ENCODE measurements around the gene GRID2. TPM values are rescaled to one million over a fixed set of nuclear protein-coding genes. Genes with fewer than 3 reads are reported as not detected.

The GRID2 gene
- total RNA-seq, 1 donor from 2014 or later = not detected

DNA sequence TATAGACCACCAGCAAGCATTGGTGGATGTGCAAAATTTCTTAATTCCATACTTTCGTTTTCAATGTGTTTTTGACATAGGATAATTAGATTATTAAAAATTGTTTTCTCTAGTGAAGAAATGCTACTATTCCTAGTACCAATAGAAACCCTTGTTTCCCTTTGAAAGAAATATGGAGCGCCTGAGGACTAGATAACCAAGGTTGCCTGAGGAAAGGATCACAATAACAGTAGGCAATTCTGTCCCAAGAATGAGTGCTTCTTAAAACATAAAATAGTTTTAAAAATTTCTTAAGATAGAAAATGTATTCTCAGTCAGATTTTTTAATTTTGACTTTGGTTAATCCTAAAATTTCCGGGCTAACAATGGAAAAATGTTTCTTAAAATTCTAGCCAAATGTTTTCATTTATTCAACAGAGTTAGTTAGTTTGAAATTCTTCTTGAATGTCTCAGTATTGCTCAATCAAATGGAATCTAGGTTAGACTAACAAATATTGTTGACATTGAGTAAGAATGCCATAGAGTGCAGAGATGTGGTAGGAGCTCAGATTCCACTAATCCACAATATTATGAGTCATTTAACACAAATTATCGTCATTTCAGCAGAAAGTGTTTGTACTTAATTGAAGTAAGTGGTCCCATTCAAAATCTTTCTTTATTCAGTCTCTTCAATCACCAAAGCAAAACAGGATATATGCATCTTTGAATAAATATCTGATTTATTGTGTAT is 666.0 kb downstream of the GRID2 start:
- ATAC-seq = peak; percentile 81

DNA sequence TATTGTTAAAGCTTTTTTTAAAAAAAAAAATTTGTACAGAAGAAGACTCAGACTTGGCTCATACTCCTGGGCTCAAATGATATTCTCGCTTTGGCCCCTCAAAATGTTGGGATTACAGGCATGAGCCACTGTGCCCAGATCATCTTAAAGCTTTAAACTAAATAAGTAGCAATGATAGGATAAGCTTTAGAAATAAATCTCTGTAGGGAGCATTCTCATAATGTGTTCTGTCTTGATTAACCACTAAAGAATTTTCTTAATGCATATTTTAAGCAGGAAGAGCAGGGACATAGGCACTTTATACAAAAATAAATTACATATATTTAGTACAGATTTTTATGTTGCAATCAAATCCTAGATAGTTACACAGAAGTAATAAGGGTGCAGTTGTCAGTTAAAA is 667.2 kb downstream of the GRID2 start:
- no peak for ATAC-seq

DNA sequence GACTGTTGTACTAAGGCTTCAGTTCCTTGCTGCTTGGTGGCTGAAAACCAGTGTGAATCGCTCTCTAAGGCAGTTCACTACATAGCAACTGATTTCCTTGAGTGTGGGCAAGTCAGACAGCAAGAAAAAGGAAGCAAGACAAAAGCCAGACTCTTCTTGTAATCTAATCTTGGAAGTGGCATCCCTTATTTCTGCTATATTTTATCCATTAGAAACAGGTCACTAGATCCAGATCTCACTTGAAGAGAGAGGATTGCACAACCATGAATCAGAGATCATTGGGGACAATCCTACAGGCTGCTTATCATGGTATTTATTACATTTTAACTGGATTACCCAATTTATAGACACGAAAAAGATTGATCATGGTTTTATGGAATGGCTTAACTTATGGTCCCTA is 684.5 kb downstream of the GRID2 start:
- no peak for ATAC-seq

DNA sequence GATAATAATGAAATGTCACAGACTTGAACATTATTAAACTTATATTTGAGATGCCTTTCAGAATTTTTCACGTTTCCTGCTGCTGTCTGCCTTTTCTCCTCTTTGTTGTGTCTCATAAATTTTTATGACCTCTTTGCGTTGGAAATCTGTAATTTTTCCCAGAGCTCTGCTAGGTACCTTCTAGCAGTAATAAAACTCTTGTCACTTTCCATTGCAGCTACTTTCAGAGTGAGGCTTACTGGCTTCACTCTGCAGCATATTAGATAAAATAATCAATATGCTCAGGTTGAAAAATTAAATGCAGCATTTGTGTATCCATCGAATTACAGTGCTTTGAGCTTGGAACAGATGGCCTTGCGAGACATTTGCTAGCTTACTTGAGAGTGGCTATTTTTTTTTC is 689.0 kb downstream of the GRID2 start:
- ATAC-seq = no peak

DNA sequence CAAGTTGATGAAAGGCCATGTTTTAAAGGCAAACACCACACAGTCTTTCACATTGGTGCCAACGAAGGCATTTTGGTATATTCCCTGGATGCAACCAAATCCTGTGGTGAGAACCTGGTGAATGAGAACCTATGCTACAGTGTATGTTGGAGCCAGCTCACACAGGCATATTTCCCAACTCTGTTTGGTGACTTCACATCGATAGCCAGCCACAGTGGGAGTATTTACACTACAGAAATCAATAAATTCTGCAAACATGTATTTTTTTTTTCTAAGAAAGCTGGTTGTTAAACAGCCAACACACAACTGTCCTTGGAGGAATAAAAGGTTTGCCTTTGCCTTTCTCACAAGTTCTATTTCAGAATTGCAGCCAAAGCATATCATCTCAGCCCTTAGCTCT is 691.0 kb downstream of the GRID2 start:
- ATAC-seq = no peak

DNA sequence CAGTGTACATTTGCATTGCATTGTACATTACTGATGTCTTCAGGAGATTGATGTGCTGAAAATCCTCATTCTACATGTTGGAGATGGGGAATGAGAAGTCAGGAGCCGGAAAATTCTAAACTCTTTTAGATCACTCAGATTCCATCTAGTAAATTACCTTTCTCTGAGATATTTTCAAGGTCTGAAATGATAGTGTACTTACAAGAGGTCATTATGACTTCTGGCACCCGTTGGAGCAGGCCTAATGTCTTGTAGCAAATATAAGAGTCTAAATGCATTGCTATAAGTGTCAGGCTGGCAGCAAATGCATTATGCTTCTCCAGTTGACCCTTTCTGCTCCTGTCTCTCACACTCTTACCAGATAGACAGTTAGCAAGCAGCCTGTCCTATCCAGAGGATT is 692.8 kb downstream of the GRID2 start:
- no peak for ATAC-seq

DNA sequence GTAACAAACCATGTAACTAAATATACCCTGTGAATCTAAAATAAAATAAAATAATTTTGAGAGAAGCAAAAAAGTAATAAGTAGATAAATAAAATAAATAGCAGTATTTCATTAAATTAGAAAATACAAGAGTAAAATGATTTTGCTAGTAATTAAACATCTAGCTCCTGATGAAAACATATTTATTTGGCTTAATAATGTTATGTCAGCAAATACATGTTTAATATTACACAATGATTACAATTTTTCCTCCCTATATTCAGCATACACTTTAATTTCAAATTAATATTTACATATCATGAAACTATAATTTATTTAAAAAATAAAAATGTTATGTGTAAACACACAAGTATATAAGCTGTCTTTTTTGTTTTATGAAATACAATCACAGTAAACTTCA is 697.1 kb downstream of the GRID2 start:
- ATAC-seq = no peak

DNA sequence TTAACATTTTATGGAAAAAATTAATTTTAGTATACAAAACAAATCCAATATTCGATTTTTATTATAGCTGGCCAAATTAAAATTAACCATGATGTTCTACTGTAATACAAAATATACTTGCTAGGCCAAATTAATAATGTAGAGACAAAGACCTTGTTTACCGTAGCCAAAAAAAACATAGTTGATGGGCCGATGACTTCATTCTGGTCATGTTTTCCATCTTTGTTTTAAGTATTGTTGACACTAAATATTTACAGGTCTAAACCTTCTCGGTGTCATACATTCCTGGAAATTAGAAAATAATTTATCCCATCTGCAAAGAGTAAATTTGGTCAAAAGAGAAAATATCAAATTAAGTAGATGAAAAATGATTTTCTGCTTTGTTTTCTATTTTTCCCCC is 698.5 kb downstream of the GRID2 start:
- ATAC-seq = no peak

DNA sequence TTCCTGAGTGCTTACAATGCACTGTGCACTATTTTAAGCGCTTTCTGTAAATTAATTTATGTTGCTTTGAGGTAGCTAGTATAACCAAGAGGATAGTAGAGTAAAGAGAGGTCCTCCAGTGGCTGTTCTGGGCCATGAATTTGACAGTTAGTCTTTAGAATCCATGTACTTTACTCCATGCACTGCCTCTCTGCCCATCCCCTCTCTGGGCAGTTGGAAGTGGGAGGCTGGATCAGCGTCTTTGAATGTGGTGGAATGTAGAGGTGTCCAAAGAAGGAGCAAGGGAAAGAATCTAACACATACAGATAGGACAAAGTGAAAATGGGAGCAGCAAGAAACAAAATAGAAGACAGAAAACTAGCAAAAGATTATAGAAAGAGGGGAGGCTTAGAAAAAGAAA is 712.6 kb downstream of the GRID2 start:
- ATAC-seq = no peak

DNA sequence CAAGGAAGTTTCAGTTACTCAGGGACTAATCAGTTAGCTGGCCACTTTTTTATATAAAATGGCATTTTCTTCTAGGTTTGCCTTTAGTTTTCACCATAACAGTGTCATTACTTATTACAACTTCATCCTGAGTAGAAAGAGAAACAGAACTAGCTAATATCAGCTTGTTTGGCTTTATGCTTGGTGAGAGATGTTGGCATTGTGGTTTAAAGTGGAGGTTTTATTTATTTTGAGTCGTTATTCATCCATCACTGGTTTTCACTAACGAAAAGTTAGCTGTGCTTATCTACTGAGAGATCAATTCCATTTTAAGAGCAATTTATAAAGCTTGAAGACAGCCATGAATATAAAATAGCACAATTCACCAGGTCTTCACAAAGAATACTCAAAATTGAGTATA is 714.5 kb downstream of the GRID2 start:
- ATAC-seq = no peak

DNA sequence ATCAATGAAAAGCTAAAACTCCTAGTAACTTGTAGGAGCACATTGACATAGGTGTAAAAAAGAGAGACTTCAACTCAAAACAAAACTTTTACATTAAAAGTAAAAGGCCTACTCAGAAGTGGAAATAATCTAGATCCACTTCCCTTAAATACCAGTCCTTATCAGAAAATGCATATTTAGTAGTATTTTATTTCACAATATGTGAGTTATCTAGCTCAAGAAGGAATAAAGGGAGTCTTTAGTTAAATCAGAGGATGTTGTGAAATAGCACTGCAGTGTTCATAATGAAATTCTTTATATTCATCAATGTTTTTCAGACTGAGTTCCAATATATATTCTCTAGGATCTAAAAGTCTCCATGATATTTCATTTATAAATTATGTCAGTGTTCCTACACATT is 715.0 kb downstream of the GRID2 start:
- ATAC-seq = no peak

DNA sequence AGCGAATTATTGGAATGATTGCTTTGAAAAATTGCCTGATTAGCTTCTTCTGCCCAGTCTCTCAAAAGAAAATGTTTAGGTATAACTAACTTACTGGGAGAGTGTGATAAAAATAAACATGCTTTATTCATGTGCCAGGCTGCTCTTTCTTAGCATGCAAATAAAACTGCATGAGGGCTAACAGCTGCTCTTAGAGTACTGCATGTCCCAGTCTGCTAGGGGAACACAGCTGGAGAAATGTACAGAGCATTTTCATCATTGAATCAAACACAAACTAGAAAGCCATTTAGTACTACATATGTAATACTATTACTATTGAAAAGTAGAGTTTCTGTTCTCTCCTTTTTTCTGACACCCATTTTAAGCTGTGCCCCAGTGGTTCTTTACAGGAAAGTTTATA is 726.0 kb downstream of the GRID2 start:
- no peak for ATAC-seq

DNA sequence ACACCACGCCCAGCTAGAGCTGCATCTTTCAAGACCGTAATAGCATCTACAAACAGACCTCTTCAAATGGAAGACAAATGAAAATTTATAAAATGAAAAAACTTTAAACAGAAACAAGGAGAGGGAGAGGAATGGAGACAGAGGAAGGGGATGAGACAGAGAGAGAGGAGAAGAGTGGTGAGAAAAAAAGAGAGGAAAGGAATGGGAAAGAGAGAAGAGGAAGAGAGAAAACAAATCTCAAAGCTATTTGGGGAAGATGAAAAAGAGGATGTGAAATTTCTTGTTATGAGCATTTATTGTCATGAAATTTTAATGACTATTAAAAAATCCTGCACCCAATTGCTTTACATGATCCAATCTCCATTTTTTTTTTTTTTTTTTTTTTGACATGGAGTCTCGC is 726.9 kb downstream of the GRID2 start:
- no peak for ATAC-seq

DNA sequence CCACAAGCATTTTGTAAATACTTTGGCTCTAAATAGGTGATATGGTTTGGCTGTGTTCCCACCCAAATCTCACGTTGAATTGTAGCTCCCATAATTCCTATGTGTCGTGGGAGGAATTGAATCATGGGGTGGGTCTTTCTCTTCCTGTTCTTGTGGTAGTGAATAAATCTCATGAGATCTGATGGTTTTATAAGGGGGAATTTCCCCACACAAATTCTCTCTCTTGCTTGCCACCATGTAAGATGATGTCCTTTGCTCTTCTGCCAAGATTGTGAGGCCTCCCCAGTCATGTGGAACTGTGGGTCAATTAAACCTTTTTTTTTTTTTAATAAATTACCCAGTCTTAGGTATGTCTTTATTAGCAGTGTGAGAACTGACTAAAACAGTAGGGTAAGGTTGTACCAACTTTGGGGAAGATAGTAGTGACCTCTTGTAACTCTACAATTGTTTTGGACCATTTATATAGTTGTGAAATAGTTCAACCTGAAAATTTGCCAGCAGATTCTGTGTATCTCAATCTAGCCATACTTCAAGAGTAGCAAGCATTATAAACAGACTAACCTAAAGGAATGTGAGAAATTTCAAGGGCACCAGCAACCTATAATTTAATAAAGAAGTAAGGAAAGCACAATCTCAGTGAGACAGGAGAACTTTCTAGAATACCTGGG is 727.8 kb downstream of the GRID2 start:
- no peak for ATAC-seq

DNA sequence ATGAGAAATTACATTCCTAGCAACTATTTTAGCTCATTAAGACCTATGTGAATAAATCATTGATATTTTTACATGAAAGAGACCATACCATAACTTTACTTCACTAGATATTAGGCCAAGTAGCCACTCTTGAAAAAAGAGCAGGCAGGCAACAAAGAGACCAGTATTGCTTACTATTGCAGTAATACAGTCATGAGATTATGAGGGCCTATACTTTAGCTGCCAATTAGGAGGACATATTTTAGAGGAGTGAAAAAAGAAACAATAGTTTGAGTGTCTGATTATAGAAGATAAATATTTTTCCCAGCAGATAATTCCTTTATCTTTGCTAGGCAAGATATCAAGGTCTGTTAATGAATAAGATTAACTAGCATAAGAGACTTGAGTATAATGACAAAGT is 739.0 kb downstream of the GRID2 start:
- ATAC-seq = no peak

DNA sequence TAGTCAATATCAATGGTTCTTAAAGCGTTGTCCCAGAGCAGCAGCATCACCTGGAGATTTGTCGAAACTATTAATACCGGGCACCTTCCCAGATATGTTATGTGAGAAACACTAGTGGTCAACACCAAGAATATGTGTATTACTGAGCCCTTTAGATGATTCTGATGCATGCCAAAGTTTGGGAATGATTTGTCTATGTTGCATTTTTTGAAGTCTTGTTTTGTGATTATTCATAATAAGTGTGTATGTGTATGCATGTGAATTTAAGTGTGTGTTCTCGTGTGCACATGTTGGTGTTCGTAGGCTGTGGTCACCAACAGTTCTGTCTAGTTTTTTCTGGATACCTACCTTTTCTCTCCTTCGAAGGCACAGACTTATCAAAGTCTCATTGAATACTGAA is 749.4 kb downstream of the GRID2 start:
- no peak for ATAC-seq

DNA sequence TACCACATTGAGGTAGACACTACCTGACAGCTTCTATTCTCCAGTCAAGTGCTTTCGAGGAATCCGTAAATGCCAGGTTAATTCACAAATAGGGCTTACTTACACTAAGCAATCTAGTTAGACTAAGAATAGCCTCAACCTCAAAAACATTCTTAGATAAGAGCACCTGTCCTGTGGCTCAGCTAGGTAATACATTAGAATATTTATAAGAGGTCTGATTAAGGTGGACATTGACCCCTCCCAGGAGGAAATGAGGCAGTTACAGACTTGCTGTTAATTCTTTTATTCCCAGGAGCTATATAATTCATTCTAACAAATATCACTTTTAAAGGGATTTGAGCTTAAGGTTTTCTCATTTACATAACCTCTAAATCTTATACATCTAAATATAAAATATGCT is 758.1 kb downstream of the GRID2 start:
- no peak for ATAC-seq

DNA sequence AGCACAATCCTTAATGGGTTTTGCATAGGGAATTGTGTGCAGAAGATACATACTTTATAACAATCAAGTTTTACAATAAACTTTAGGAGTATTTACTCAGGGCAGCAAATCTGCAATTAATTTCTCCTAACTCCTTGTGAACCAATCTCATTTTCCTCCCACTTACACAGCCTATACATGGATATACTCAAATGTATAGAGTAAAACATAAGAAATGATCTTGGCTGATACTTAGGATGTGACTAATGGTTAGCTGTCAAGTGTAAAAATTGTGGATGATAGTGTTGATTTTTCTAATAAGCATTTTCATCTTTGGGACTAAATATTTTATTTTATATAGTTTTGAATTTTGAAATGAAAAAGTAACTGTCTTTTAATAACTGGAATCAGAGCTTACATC is 759.6 kb downstream of the GRID2 start:
- no peak for ATAC-seq

DNA sequence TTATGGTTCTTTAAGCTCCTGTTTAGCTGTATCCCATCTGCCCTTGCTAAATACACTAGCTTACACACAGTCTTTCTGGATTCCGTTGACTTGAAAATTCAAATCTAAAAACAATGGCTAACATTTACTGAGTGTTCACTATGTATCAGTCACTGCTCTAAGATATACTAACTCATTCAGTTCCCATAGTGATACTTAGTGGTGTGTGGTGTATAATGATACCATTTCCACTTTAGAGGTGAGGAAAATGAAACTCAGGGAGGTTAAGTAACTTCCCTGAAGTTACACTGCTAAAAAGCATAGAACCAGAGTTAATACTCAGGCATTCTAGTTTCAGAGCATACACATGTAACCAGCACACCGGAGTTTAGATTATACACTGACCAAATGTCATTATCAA is 762.0 kb downstream of the GRID2 start:
- ATAC-seq = no peak

DNA sequence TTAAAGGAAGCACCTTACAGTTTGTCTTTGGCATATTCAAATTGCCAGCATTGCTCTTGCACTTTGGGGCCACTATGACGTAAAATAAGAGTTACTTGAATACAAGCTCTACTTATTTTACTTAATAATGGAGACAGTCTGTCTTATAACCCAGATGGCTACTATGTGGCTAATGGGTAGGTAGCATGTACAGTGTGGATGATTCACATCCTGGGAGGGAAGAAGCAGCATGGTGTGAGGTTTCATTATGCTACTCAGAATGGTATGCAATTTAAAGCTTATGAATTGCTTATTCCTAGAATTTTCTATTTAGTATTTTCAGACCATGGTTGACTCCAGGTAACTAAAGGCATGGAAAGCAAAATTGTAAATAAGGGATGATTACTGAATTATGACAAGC is 763.0 kb downstream of the GRID2 start:
- ATAC-seq = no peak

DNA sequence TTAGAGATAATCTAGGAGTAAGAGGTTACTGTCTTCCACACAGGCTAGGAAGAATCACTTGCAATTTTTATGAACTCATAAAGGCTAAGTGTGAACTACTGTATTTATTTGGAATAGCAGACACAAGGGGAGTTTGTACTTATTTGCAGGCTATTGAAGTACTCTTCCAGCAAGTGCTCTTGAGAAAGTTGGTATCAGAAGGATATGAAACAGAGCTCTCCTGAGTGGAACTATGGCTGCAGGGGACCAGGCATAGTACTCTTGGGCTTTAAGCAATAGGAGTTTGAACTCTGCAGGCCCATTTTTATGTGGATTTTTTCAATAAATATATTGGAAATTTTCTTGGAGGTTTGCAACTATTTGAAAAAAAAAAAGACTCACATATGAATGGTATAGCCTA is 768.5 kb downstream of the GRID2 start:
- ATAC-seq = no peak

DNA sequence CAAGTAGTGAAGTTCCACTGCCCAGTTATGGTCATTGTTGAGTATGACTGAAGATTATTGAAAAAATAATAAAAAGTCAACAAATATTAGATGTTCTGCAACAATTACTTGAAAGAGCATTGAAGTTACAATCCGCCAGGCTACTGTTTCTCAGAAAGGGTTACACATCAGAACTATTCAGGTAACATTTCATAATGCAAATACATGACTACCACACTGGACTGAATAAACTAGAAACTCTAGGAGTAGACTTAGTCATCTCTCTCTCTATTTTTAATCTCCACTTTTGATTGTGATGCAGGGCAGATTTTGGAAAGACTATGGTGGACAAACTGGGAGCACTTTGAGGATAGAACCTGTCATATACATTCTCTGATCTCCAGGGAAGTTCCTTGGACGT is 776.5 kb downstream of the GRID2 start:
- ATAC-seq = peak; percentile 65

DNA sequence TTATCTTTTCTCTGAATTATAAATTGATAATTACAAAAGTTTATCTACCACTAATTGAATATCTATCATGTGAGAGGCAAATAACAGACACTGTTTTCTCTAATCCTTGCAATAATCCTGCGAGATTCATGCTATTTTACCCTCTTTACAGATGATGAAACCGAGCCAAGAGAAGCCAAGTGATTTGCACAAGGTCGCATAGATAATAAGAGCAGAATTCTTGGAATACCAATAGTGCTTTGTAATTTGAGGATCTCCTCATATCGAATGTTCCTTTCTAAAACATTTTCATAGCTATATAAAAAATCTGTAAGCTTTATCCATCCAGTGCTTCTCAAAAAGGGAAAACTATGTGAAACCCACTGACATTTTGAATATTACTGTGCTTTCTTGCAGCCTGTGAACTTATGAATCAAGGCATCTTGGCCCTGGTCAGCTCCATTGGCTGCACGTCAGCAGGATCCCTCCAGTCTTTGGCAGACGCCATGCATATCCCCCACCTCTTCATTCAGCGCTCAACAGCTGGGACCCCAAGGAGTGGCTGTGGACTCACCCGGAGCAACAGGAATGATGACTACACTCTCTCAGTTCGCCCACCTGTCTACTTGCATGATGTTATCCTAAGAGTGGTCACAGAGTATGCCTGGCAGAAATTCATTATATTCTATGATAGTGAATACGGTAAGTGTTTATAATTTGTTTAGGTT is 781.0 kb downstream of the GRID2 start:
- no peak for ATAC-seq

DNA sequence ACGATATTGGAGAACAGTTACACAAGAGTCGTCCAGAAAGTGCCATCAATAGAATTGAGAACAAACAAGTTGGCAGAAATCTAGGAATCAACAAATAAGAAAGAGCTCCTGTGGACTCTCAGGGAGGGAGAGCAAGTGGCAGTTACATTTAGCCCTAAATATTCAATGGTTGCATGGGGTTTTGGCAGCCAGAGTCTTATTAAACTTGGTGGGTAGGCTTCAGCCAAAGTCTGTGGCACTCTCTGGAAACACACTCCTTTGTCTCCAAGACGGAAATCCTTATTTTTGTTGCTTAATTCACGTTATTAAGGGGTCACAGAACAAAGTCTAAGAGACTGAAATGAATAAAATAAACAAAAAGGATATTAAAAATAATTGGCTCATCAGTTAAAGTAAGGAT is 782.6 kb downstream of the GRID2 start:
- ATAC-seq = no peak

Measured in esophagus mucosa (tissue), 1 donor.